HG02852 (cell line): Measurements from ENCODE around the gene FER1L5.

Experiments
- ATAC-seq: cut with Tn5 transposase; IDR thresholded peaks from one replicate; pipeline ENCODE4 v1.9.1; 2021; ENCODE audit warnings: mild to moderate bottlenecking, moderate library complexity; ENCODE audit not compliant: unreplicated experiment

FER1L5 gene

DNA sequence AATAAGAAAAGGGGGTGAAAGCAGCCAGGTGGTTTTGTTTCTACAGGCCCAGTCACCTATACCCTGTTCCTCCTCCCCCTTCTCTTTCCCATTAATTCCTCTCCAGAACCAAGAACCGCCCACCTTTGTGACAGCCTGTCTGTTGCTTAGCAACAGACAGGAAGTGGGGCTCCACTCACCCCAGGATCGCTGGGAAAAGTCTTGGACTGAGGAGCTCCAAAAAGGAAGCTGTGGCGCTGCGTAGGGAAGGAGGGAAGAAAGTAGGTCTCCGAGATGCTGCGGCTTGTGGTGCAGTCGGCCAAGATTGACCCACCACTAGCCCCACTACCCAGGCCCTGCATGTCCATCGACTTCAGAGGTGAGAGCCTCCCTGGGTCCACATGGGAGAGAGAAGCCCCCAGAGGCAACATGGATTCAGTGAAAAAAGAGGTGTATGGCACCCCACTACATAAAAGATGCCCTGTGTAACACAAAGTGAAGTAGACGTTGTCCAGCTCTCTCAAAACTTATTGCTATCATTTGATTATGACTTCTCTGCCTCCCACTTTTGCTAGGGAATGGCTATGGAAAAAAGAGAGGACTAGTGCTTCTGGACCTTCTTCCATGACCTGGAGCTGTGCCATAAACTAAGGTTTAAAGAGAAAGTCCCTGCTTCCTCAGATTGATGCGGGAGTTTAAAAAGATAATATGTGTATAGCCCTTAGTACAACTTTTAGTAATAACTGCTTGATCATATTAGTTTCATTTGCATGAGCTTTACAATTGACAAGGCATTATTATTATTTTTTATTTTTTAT, at the start of gene FER1L5:
TSS of gene FER1L5 (plus strand) at position 201 of the 797 bp plus-strand sequence. CDS start at position 274, 73 bp downstream.
- ATAC-seq: no peak

DNA sequence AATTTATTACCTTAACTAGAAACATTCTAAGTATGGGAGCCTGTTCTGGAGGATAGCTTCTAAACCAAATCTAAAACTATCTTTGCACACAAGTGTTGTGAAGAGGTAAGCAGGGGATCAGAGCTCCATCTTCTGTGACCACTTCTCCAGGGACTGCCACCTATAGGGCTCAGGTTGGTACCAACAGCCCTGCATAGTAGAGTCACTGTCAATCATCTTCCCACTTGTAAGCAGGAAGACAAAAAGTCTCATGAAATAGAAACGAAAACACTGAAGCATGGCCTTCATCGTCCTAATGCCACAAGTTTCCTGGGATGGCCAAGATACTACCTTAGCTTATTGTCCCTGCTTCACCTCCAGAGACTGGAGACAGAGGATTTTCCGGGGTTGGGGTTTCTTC, 48.3 kb upstream of the FER1L5 start:
- no peak for ATAC-seq

DNA sequence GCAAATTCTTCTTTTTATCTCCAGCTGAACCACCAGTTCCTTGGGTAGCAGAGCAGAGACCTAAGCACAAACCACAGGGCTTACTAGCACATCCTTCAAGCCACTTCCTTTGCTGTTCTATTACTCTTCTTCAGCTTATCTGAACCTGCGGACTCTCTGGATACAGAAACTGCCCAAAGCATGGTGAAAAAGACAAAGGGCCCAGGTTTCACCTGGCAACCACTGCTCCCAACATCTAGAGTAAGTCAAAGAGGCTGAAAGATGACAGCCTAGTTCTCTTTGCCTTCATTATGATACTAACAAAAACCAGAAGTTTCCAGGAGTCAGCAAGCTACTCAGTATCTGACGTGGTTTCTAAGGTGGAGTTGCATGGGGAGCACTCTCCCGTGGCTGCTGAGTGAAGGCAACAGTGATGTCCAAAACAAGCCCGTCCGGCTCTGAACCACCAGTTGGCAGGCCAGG, 47.8 kb upstream of the FER1L5 start:
- no peak for ATAC-seq

DNA sequence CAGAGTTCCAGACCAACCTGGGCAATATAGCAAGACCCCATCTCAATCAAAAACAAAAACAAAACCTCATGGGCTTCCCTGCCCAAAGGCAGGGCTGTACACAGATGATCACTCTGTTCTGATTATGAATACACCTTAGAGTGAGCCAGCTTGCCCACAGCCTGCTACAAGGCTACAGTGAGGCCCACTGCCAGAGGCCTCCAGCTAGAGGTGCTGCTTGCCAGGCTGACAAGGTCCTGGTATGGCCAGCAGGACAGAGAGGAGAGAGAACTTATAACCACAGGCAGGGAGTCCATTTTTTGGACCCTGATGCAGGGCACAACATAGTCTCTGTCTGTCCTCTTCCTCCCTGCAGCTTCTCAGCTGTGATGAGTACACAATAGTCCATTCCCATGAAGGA, 46.0 kb upstream of the FER1L5 start:
- no peak for ATAC-seq

DNA sequence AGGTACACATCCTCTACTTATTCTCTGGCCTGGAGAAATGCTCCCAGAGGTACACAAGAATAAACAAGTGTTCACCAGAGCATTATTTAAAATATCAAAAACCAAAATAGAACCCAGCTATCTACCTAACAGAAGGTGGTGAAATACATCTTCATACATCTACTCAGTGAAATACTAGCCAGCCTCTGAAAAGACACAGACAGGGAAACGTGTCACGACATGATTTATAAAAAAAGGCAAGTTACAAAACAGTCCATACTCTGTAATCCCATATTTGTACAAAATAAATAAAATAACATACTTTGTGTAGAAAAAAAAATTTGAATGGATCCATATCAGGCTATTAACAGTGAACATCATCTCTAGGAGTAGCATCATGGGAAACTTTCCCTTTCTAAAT, 42.6 kb upstream of the FER1L5 start:
- no peak for ATAC-seq

DNA sequence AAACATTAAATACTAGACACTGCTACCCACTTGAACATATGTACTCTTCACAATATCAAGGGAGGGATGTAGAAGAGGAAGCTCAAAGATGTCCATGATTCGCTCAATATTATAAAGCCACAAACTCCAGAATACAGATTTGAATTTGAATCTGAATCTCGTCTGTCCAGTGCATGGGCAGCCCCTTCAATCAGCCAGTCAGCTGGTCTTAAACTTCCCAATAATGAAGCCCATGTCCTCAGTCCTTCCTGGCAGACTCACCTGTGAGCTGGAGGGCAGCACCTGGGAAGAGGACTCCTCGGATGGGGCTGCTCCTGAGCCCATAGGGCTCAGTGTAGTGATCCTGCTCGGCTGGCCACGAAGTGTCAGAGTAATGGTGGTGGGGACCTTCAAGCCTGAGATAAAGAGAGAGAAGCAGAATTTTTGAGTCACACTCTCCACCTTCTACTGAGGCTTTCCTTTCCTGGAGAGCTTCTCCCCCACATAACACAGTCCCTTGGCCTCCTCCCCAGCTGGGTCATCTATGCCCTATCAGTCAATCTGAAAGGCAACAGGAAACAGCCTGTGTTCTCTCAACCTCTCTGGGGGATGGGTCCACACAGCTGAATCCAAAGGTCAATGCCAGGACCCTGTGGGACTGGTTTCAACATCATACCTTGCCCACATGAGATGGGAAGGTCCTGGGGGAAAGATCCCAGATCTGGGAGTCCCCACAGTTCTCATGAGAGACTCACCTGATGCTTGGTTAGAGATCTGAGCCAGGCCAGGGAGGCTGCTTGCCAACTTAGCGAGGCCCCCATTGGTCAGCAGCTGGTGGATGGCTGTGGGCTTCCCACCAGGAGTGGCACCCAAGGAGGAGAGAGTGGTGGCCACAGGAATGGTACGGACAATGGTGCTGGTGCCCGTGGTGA, 40.9 kb upstream of the FER1L5 start:
- no peak for ATAC-seq

DNA sequence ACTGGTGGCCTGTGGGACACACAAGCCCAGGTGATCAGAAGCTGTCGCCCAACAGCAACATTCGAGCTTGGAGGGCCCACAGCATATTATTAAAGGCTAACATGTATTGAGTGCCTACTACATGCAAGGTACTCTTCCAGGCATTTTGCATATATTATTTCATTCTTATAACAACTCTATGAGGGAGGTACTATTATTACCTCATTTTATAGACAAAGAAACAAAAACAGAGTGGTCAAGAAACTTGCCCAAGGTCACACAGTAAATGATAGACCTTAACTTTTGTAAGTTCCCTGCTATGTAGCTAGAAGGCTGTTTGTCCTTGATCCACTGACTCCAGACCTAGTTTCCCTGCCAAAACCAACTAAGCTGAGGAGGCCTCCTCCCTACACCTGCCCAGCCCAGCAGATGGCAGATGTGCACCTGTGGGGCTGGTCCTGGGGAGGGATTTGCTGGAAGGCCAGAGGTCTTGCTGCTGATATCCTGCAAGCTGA, 40.2 kb upstream of the FER1L5 start:
- ATAC-seq: no peak

DNA sequence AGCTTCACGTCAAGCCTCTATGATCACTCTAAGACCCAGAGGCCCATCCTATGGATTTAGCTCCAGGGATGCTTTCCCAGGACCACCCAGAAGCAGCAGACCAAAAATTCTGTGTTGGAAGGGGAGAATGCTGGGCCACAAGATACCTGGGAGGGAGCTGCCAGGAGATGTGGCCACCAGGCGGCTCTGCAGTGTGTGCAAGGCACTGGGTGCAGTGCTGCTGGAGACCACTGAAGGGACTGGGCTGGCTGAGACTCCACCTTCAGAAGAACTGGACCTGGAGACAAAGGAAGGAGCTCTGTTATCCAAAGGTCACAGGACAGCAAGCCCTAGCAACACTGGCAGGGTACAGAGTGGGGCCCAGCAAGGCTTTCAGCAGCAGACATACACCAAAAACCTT, 38.5 kb upstream of the FER1L5 start:
- no peak for ATAC-seq

DNA sequence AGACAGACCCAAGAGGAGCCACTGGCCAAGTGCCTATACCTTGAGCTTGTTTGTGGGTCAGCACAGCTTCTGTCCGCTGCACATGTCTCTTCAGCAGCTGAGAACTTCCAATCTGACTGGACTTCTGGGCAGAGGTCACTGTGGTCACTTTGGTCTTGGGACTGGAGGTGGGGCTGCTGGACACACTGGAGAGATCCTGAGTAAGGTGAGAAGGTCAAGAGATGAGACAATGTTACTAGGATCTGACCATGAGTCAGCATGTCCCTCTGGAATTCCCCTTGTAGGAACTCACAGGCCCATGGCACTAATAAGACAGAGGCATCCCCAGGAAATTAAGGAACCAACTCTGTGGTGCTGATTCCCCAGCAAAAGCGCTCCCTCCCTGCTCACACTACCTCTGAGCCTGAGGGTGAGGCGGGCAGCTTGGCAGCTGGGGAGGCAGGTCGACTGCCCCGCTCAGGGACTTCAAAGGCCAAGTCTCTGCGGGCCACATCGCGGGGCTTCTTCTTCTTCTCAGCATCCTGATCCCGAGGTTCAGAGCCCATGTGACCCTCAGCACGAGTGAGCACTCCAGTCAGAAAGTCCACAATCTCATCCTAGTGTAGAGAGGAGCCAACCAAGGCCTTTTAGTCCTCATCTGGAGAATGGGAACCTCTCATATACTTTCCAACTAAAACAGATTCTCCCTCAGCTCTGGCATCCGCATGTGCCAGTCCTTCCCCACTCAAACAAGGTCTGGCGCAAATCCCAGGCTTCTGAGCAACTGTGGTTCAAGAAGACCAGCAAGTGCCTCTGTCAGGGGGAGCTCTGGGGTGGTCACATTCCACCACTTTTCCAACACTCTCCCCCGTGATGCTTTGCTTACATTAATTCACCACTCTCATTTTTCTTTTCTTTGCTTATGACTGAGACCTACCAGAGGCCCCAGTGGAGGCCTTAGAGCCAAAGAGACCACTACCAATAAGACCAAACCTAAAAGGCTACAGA, 33.8 kb upstream of the FER1L5 start:
- ATAC-seq: no peak

DNA sequence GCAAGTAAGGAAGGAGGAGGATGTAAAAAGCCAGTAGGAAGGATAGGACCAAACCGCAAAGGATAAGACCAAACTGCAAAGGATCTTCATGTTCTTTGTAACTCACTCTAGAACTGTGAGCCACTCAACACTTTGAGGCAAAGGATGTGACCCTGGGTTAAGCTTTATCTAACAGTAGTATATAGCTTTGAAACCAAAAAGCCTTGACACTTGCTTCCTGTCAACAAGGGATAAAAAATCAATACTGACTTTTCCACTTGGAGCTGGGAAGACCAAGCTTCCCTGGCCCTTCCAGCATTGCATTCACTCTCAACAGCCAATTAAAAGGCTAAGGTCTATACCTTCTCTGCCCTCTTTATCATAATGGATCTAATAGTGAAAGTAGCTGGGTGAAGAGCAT, 26.4 kb upstream of the FER1L5 start:
- ATAC-seq: no peak

DNA sequence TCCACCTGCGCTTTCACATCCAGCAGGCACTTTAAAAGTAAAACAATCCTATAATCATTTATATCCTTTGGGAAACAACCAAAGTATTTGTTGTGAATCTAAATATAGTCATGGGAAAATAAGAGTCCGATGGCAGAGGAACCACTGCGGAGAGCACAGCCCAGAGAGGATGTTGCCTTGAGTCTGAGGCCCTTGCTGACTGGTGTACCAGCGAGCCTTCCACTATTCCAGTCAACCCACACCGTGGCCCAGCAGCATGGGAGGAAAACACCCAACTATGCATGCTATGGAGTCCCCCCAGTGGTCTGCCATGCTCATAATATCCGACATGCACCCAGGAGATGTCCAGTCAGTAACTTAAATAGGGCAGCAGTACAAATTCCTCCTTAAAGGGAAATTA, 26.0 kb upstream of the FER1L5 start:
- no peak for ATAC-seq

DNA sequence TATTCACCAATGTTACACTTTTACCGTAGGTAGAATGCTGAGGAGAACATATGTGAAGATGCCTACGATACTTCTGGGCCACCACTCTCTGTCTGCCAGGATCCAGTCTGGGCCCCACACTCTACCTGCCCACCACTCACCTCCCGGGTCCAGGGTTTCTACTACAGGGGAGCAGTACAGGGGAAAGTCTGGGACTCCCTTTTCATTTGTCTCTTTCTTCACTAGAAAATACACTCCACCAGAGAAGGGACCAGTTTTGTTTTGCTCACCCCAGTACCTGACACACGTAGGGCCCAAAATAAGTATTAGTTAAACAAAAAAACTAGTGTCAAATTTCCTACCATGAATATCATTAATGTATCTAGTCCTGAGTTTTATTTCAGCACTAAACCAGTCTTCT, 25.6 kb upstream of the FER1L5 start:
- ATAC-seq: no peak

DNA sequence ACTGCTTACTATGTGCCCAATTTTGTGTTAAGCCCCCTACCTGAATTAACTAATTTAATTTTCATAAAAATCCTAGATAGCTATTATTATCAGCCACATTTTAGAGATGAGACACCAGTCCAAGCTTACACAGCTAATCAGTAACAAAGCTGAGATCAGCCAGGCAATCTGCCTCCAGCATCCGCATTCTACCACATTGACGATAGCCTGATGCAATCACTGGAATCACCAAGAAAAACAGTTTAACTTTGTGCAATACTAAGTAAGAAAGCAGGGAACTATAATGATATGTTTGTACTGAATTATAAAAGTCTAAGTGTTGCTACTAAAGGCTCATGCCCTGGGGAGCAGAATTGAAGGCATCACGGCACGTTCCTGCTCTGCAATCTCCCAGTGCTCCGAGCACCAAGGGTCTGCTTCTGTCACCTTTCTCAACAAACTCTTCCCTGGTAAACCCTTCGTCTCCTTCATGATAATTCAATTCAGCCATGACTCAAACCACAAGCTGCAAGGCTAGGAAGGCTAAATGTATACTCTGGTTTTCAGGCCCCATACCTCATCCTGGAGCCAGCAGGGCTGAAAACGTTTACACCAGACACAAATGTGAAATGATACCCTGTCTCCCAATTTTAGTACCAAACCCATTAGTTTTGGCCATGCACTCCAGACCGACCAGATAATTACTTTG, 23.8 kb upstream of the FER1L5 start:
- ATAC-seq: no peak

DNA sequence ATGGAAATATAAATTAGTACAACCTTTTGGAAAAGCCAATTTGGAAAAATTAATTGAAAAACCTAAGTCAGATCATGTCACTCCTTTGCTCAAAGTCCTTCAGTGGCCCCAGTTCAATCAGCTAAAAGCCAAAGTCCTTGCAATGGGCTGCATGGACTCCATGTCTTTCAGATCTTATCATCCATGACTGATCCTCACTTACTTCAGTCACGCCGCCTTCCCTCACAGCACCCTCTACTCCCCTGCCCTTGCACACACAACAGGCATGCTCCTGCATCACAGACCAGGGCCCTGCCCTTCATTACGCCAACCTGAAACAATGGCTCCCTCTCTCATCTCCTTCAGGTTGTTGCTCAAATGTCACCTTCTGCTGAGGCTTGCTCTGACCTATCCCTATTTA, 20.0 kb upstream of the FER1L5 start:
- ATAC-seq: no peak

DNA sequence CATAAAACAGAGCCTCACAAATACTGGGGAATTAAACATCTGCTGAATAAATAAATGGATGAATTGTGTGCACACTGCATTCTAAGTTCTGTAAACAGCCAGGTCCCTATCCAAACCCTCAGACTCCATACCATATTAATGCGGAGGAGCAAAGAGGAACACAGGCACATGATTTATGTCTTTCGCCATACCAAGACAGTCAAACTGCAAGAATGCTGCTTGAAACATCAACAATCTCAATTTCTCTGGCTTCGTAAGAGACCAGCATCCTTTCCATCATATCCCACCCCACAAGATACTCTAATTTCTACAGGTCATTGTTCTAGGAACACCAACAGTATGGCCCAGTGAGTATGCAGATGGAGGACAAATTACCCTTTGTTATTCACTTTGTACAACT, 19.4 kb upstream of the FER1L5 start:
- no peak for ATAC-seq

DNA sequence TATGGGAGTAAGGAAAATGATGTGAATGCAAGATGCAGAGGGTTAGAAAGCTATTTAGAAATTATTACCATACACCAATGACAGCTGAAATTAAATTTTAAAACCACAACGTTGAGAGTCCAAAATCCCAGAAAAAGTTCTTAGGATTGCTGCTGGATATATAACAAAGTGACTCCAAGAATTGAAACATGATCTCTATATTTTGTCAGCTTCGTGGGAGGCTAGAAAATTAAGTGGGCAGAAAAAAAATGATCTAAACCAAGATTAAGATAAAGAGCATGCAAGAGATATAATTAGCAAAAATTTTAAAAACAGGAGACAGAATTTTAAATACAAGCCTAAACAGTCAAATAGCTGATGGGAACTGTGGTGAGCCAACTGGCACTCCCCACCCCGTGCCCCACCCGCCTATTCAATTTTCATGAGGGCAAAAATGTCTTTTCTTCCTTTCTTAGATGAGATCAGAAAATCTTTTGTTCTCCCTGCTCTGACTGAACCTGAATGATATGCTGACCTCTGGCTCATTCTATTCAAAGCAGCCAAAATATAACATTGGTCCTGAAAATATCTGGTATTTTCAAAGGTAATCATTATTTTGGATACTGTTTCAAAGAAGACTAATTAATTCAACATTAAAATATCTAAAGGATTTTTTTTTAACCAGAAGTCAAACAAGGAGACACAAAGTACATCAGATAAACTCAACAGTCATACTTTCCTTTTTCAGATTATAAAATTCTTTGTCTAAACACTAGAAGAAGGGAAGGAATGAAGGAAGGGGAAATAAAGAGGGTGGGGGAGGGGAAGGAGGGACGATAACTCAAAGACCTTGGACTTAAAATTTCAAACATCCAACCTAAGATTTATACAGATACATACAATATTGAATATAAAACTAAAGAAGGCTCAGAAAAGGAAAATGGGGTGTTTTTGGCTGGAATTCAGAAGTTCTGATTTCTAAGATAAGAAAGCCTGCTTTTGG, 16.7 kb upstream of the FER1L5 start:
- no peak for ATAC-seq

DNA sequence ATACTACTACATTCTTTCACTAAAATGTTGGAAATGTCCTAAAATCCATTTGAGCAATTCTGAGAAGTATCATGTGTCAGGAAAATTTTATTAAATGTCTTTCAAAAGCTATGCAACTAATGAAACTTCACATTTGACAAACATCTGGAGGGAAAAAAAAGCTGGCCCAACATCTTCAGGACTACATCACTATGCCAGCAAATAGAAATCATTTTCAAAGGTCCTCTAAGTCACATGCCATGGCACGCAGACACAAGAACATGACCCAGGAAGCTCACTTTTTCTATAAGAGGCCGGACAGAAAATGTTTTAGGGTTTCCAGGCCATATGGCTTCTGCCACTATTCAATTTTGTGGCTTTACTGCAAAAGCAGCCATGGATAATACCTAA, 16.0 kb upstream of the FER1L5 start:
- ATAC-seq: no peak

DNA sequence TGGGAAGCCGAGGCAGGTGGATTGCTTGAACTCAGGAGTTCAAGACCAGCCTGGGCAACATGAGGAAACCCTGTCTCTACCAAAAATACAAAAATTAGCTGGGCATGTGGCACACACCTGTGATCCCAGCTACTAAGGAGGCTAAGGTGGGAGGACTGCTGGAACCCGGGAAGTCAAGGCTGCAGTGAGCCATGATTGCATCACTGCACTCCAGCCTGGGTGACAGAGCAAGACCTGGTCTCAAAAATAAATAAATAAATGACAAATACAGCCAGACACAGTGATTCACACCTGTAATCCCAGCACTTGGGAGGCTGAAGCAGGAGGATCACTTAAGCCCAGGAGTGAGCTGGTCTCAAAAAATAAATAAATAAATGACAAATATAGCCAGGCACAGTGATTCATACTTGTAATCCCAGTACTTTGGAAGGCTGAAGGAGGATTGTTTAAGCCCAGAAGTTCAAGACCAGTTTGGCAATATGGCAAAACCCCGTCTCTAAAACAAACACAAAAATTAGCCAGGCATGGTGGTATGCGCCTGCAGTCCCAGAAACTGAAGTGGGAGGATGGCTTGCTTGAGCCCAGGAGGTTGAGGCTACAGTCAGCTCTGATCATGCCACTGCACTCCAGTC, 10.6 kb upstream of the FER1L5 start:
- no peak for ATAC-seq
